Stimulated activated naive CD4-positive, alpha-beta T cell treated with Interleukin-2 at 50 U/mL for 16 hours (primary cell): Measurements from ENCODE around the gene TNS1.

Source experiments
- DNase-seq: peaks from one replicate; lab custom pipeline; 2025; lab: John Stamatoyannopoulos, UW

TNS1 gene

DNA sequence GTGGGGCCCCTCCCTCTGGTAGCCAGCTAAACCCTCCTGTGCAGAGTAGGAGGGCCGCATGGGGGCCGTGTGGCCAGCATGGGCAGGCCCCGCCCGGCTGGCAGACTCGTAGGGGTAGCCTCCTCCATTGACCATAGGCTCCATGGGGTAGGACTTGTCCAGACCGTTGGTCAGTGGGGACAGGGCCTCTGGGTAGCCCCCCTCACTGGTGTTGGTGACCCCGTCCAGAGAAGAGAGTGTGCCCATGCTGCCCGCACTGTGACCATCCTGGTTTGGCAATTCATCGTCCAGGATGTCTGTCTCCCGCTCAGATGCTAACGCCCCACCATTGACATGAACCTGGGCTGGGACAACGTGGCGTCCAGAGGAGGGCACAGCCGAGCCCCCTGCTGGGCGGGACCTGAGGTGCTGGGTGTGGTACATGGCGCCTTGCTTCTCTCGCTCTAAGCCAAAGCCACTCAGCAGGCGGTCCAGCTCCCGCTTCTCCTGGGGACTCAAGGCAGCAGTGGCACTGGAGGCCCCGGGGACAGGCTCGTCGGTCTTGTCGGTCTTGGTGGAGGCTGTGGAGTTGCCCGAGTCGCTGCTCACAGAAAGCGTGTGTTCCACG, 154.3 kb downstream of the TNS1 start:
- no peak for DNase-seq

GRCh38 chr2:217847552-217848350, 155.0 kb downstream of the TNS1 start:
- DNase-seq, result no peak

DNA sequence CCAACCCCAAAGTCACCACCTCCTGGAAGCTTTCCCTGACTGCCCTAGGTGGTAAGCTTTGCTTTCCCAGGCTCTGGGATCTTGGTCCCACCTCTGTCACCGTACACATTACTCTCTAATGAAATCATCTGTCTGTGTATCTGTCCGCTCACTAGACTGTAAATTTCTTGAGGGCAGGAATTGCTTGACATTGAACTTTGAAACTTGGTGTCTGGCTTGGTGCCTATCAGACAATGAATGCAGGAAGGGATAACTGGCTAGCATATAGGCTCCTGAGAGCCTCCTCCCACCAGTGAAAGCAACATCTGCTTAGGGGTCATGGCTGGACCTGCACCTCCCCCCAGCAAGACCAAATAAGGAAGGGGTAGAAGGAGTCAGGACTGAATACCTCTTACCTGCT, 155.7 kb downstream of the TNS1 start:
- no peak for DNase-seq

DNA sequence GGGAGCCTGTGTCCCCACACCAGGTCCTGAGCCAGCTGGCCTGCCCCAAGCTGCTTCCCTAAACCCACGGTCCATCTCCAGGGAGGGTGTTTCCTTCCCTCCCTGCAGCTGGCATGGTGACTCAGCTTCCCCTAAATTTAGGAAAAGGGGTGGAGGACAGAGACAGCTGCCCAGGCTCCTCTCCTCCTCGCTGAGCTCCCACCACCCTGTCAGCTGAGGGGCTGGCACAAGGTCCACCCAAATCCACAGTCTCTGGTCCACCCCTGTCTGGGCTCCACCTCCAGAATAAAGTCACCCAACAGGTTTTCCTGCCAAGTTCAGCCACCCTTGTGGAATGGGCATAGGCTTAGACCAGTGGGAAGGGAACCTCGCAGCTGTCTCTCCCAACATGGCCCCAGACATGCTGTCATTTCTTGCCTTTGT, 156.5 kb downstream of the TNS1 start:
- DNase-seq, result no peak

- no peak for DNase-seq
These were observed 157.5 kb downstream of the TNS1 start for GRCh38 chr2:217845301-217845700.

GRCh38 chr2:217844696-217845095, 158.1 kb downstream of the TNS1 start:
- DNase-seq, result no peak

DNA sequence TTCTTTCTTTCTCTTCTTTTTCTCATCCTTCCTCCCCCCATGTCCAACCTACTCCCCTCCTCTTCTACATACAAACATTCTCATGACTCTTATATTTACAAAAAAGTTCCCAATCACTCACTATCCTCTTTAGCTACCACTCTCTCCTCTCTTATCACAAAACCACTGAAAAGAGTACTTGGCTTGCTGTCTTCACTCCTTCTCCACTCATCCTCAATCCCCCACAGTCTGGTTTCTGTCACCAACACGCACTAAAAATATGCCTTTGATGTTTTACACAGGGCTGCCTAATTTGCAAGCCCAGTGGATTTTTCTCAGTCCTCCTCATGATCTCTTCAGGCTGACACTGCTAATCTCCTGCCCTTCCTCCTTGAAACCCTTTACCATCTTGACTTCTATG, 159.5 kb downstream of the TNS1 start:
- no peak for DNase-seq

DNA sequence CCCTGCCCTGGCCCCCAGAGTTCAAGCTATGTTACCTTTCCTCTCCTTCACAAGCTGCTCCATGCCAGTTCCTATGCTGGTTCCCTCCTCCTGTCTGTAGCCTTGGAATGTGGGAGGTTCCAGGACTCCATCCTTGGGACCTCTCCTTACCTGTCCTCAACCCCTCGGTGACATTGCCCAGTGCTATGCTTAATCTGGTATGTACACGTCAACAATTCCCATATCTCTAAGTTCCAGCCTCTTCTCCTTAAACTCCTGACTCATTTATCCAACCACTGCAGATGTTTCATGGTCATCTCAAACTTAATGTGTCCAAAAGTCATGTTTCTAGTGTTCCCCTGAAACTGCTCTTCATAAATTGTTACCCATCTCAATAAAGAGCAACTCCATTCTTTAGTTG, 160.8 kb downstream of the TNS1 start:
- no peak for DNase-seq

GRCh38 chr2:217840522-217840921, 162.3 kb downstream of the TNS1 start:
- no peak for DNase-seq

GRCh38 chr2:217839750-217840107, 163.1 kb downstream of the TNS1 start:
- no peak for DNase-seq

DNA sequence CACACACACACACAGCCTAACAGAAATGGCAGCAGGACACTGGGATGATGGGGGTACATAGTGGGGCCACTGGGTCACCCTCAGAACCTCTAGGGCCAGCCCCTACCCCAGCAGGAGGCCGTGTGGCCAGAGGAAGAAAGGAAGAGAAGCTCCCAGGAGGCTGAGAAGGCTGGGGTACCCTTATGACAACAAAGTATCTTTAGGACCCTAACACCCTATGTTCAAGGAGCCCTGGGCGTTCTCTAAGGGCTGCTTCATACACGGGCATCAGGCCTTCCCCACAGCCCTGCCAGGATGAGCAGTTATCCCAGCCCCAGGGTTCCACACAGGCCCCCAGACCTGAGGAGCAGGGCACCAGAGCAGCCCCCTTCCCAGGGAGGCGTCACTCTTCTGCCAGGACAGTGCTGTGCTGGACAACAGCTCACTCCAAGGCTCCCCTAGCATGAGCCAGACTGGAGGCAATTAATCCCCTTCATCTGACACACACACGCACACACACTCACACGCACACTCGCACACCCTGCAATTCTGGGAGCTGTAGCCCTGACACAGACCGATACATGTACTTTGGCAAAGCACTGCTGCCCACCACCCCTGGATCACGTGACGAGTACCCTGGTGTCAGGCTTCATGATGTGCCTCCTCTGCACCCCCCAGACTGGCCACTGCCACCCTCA, 163.6 kb downstream of the TNS1 start:
- DNase-seq, result no peak

- DNase-seq, result no peak
These were observed 164.4 kb downstream of the TNS1 start for GRCh38 chr2:217838409-217838831.

- no peak for DNase-seq
These were observed 165.3 kb downstream of the TNS1 start for GRCh38 chr2:217837530-217837929.

DNA sequence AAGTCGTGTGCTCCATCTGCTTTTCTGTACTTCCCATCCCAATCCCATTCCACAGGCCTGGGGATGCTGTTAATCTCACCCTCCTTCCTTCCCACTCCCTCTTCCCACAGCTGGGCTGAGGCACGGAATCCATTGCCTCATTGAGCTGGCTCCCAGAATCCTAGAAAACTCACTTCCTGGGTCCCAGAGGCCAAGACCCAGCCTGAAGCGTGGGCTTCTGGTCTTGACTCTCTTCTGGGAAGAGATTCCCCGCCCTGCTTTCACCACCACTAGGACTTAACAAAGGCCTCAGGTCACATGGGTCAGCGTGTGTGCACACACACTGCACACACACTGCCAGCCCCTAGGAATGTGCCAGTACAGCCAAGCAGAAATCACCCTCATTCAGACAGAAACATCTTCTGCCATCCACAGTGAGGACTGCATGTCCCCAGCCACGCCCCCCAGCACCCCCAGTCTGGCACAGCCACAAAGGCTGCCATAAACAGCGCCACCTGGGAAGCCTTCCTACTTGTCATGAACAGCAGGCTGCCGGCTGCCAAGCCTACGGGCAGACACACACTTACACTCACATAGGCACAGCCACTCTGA, 165.8 kb downstream of the TNS1 start:
- DNase-seq, result no peak

DNA sequence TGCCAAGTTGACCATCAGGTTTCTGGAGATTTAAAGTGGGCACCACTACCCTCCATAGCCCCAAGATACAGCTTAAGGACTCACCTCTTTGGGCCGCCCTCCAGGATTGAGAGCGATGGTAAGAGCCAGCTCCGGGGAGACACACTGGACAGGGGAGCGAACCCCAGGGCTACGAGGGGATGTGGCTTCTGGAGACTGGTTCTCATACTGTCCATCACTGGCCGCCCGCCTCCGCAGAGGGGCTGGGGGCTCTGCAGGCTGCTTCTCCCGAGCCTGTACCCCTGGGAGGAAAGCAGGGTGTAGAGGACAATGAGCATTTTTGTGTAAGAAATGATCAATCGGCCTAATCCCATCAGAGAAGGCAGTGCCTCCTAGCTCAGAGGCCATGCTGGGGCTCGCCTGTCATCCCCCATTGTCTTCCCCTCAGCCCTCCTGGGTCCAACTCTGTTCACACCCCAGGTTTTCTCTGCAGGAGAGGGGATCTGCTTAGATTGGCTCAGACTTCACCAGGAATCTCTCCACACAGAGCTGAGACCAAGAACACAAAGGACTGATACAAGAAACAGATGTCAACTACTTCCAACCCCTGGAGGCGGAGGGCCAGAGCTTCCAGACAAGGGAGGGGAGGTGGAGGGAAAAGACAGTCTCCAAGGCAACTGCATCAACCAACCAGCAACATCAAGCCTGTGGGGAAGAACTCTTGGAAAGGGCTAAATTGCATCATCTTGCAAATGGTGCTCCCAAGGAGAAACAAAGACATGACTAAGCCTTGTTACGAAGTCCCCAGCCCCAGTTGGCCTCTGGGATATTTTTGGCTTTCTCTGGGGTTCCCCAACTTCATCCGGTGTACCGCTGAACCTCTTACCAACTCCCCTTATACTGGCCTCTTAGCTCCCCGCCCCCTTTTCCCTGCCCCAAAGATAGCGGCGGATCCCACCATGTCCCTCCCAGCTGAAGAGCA, 166.6 kb downstream of the TNS1 start:
- DNase-seq, result no peak

DNA sequence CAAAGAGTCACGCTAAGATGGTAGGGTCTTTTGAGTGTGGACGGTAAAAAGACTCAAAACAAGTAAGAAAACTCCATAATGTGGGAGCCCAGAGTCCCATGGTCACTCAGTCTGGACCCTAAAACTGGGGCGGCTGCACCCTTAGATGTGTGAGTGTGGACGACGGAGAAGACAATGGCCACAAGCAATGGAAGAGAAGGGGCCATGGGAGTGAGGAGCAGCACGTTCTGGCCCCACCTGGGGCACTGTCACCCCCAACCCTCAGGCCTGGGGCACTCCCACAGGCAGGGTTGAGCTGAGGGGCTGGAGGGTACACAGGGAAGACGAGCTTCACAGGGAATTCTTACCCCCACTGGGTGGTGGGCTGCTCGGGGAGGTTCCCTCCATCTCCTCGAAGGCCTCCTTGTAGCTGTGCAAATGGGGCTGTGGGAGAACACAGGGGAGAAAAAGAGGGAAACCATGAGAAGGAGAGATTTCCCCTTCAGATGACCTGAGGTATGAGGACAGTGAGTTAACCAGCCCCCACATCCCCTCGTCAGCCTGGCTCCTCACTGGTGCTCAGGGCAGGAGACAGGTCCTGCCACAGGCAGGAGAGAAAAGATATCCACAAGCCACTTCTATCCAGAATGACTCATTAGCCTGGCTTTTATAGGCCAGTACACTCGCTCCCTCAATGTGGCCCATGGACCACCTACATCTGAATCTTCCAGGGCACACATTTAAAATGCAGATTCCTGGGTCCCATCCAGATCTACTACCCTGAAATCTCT, 167.9 kb downstream of the TNS1 start:
- DNase-seq, result no peak

- no peak for DNase-seq
These were observed 168.7 kb downstream of the TNS1 start for GRCh38 chr2:217834057-217834620.

- DNase-seq, result no peak
These were observed 169.4 kb downstream of the TNS1 start for GRCh38 chr2:217833439-217833838.

GRCh38 chr2:217832987-217833386, 169.8 kb downstream of the TNS1 start:
- no peak for DNase-seq

GRCh38 chr2:217832115-217832514, 170.7 kb downstream of the TNS1 start:
- no peak for DNase-seq

DNA sequence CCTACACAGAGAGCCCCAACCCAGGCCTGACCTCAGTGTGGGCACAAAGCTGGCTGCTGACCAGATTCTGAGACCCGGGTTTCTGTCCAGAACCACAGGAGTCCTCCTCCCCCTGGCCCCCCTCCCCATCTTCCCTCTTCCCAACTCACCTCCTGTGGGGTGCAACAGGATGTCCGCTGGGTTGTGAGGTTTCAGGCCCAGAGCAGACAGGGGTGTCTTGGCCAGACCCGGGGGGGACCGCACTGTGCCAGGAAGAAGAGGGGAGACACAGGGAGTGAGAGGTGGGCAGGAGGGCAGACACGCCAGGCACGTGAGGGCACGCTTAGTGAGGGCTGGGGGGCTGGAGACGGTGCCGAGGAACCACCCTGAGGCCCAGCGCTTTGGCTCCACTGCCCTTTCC, 171.5 kb downstream of the TNS1 start:
- DNase-seq, result no peak
